Measurements from ENCODE around the gene DHX34.
"Not testable (repeated sequence)": the region's sequence is repeated elsewhere in the genome, so short reads cannot be mapped to it uniquely, and the experiment has no call there.

Gene DHX34

GRCh38 chr19:47323872-47324271 is 25.2 kb upstream of the DHX34 start:
- in situ Hi-C loops (cut with MboI; ENCODE audit: low sequenced_read_pairs, unreplicated experiment), result no loop called here
- no peak for TF ChIP-seq CTCF (IDR thresholded peaks at IDR 0.05; ENCODE audit: borderline replicate concordance, control extremely low read depth, extremely low read depth, insufficient read depth, missing control alignments)
- no peak for DNase-seq (ENCODE audit: low spot score)

- DNase-seq (ENCODE audit: low spot score), result no peak
Observed at GRCh38 chr19:47324502-47324901, 24.6 kb upstream of the DHX34 start.

GRCh38 chr19:47330466-47330869 is 18.6 kb upstream of the DHX34 start:
- in situ Hi-C loops (cut with MboI; ENCODE audit: low sequenced_read_pairs, unreplicated experiment), result no loop called here
- no peak for TF ChIP-seq CTCF (IDR thresholded peaks at IDR 0.05; ENCODE audit: borderline replicate concordance, control extremely low read depth, extremely low read depth, insufficient read depth, missing control alignments)
- DNase-seq (ENCODE audit: low spot score), result no peak

More at GRCh38 chr19:47324502-47324901, 24.6 kb upstream of the DHX34 start:
- in situ Hi-C loops (cut with MboI; ENCODE audit: low sequenced_read_pairs, unreplicated experiment), result no loop called here
- TF ChIP-seq CTCF (IDR thresholded peaks at IDR 0.05; ENCODE audit: borderline replicate concordance, control extremely low read depth, extremely low read depth, insufficient read depth, missing control alignments), result no peak

GRCh38 chr19:47331490-47331889 is 17.6 kb upstream of the DHX34 start:
- DNase-seq (ENCODE audit: low spot score), result no peak
- in situ Hi-C loops (cut with MboI; ENCODE audit: low sequenced_read_pairs, unreplicated experiment), result no loop called here
- TF ChIP-seq CTCF (IDR thresholded peaks at IDR 0.05; ENCODE audit: borderline replicate concordance, control extremely low read depth, extremely low read depth, insufficient read depth, missing control alignments), result no peak

GRCh38 chr19:47331931-47332547 is 17.1 kb upstream of the DHX34 start, which contains the start of gene C5AR2:
Gene C5AR2 (plus strand): TSS chr19:47332175. CDS start chr19:47340800, 8,625 bp downstream.
- in situ Hi-C loops (cut with MboI; ENCODE audit: low sequenced_read_pairs, unreplicated experiment), result no loop called here
- DNase-seq (ENCODE audit: low spot score), result no peak
- no peak for TF ChIP-seq CTCF (IDR thresholded peaks at IDR 0.05; ENCODE audit: borderline replicate concordance, control extremely low read depth, extremely low read depth, insufficient read depth, missing control alignments)

GRCh38 chr19:47336765-47337718 is 12.1 kb upstream of the DHX34 start:
- peak; percentile 34 for DNase-seq (ENCODE audit: low spot score)
- in situ Hi-C loops (cut with MboI; ENCODE audit: low sequenced_read_pairs, unreplicated experiment), result not testable (repeated sequence)
